Measurements from ENCODE around the gene ICOS. TPM values are rescaled to one million over a fixed set of nuclear protein-coding genes. Genes with fewer than 3 reads are reported as not detected.

ICOS gene
- total and polyA plus RNA-seq, 2 of the 8 experiments (the other 6 are each of a cell fraction or from before 2014, with no cell fraction given) = not detected

DNA sequence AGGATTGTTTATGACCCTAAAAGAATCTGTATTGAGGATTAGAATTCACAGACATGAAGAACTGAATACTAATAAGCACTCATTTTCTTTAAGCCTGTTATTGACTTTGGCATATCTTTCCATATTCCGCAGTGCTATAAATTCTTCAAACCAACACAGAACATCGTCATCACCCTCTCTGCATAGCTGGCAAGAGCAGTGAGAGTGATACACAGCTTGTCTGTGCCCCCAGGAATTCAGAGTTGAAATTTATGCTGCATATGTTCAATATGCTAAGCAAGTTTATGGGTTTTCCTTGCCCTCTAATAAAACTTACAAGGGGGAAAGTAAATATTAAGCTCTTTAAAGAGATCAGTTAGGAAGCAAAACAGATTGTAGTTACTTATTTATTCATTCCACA, 36.3 kb upstream of the ICOS start (continued):
- TF ChIP-seq, protein P1, sequence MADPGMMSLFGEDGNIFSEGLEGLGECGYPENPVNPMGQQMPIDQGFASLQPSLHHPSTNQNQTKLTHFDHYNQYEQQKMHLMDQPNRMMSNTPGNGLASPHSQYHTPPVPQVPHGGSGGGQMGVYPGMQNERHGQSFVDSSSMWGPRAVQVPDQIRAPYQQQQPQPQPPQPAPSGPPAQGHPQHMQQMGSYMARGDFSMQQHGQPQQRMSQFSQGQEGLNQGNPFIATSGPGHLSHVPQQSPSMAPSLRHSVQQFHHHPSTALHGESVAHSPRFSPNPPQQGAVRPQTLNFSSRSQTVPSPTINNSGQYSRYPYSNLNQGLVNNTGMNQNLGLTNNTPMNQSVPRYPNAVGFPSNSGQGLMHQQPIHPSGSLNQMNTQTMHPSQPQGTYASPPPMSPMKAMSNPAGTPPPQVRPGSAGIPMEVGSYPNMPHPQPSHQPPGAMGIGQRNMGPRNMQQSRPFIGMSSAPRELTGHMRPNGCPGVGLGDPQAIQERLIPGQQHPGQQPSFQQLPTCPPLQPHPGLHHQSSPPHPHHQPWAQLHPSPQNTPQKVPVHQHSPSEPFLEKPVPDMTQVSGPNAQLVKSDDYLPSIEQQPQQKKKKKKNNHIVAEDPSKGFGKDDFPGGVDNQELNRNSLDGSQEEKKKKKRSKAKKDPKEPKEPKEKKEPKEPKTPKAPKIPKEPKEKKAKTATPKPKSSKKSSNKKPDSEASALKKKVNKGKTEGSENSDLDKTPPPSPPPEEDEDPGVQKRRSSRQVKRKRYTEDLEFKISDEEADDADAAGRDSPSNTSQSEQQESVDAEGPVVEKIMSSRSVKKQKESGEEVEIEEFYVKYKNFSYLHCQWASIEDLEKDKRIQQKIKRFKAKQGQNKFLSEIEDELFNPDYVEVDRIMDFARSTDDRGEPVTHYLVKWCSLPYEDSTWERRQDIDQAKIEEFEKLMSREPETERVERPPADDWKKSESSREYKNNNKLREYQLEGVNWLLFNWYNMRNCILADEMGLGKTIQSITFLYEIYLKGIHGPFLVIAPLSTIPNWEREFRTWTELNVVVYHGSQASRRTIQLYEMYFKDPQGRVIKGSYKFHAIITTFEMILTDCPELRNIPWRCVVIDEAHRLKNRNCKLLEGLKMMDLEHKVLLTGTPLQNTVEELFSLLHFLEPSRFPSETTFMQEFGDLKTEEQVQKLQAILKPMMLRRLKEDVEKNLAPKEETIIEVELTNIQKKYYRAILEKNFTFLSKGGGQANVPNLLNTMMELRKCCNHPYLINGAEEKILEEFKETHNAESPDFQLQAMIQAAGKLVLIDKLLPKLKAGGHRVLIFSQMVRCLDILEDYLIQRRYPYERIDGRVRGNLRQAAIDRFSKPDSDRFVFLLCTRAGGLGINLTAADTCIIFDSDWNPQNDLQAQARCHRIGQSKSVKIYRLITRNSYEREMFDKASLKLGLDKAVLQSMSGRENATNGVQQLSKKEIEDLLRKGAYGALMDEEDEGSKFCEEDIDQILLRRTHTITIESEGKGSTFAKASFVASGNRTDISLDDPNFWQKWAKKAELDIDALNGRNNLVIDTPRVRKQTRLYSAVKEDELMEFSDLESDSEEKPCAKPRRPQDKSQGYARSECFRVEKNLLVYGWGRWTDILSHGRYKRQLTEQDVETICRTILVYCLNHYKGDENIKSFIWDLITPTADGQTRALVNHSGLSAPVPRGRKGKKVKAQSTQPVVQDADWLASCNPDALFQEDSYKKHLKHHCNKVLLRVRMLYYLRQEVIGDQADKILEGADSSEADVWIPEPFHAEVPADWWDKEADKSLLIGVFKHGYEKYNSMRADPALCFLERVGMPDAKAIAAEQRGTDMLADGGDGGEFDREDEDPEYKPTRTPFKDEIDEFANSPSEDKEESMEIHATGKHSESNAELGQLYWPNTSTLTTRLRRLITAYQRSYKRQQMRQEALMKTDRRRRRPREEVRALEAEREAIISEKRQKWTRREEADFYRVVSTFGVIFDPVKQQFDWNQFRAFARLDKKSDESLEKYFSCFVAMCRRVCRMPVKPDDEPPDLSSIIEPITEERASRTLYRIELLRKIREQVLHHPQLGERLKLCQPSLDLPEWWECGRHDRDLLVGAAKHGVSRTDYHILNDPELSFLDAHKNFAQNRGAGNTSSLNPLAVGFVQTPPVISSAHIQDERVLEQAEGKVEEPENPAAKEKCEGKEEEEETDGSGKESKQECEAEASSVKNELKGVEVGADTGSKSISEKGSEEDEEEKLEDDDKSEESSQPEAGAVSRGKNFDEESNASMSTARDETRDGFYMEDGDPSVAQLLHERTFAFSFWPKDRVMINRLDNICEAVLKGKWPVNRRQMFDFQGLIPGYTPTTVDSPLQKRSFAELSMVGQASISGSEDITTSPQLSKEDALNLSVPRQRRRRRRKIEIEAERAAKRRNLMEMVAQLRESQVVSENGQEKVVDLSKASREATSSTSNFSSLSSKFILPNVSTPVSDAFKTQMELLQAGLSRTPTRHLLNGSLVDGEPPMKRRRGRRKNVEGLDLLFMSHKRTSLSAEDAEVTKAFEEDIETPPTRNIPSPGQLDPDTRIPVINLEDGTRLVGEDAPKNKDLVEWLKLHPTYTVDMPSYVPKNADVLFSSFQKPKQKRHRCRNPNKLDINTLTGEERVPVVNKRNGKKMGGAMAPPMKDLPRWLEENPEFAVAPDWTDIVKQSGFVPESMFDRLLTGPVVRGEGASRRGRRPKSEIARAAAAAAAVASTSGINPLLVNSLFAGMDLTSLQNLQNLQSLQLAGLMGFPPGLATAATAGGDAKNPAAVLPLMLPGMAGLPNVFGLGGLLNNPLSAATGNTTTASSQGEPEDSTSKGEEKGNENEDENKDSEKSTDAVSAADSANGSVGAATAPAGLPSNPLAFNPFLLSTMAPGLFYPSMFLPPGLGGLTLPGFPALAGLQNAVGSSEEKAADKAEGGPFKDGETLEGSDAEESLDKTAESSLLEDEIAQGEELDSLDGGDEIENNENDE (IDR thresholded peaks at IDR 0.05; ENCODE audit: insufficient replicate concordance, low read length) = no peak
- TF ChIP-seq GABPA (IDR thresholded peaks at IDR 0.05; ENCODE audit: borderline replicate concordance, insufficient read depth, low read length) (no peak), SIX5 (IDR thresholded peaks at IDR 0.05; ENCODE audit: low read depth, low read length) (no peak), HDAC2 (IDR thresholded peaks at IDR 0.05; ENCODE audit: borderline replicate concordance in 1 of 2, low read depth in 2 of 2, low read length in 2 of 2) (no peak)

All from H1 (cell line).